GM12878 (cell line): ENCODE measurements around the gene COL9A2. TPM values are rescaled to one million over a fixed set of nuclear protein-coding genes. Genes with fewer than 3 reads are reported as not detected.

Experiments used
- CBX5 ChIP-seq: sonication (generic); IDR thresholded peaks from 2 replicates; pipeline ENCODE4 v1.6.1; 2016; ENCODE audit warnings: low read depth, moderate library complexity, mild to moderate bottlenecking, inconsistent platforms
- CEBPZ ChIP-seq: fragments of 150-350 bp; IDR thresholded peaks from 2 replicates; pipeline ENCODE4 v1.6.1; 2016; ENCODE audit warnings: low read depth, low read length
- ESRRA ChIP-seq: IDR thresholded peaks from 2 replicates; pipeline ENCODE4 v1.6.1; 2012; ENCODE audit warnings: mild to moderate bottlenecking, low read length, improper control_type of control experiment
- HDAC2 ChIP-seq: fragments of 200-600 bp; sonication (generic); IDR thresholded peaks from 2 replicates; pipeline ENCODE4 v1.6.1; 2017
- HDGF ChIP-seq: fragments of 450-650 bp; IDR thresholded peaks from 2 replicates; pipeline ENCODE4 v1.6.1; 2016; ENCODE audit warnings: antibody characterized with exemption
- IRF3 ChIP-seq: fragments of 450-650 bp; IDR thresholded peaks from 2 replicates; pipeline ENCODE4 v1.6.1; 2014; ENCODE audit warnings: mild to moderate bottlenecking
- MEF2A ChIP-seq: IDR thresholded peaks from 2 replicates; pipeline ENCODE4 v1.6.1; 2011; ENCODE audit warnings: low read depth, mild to moderate bottlenecking, low read length, moderate library complexity; ENCODE audit not compliant: insufficient read depth
- MTA3 ChIP-seq: IDR thresholded peaks from 2 replicates; pipeline ENCODE4 v1.6.1; 2012; ENCODE audit warnings: low read length, inconsistent platforms, borderline replicate concordance
- PKNOX1 ChIP-seq: fragments of 450-650 bp; IDR thresholded peaks from 2 replicates; pipeline ENCODE4 v1.6.1; 2016; ENCODE audit warnings: mild to moderate bottlenecking
- SIN3A ChIP-seq: IDR thresholded peaks from 2 replicates; pipeline ENCODE4 v1.6.1; 2012; ENCODE audit warnings: low read depth, low read length, improper control_type of control experiment
- SMAD1 ChIP-seq: fragments of 450-650 bp; IDR thresholded peaks from 2 replicates; pipeline ENCODE4 v1.6.1; 2018; ENCODE audit warnings: mild to moderate bottlenecking, low read depth; ENCODE audit not compliant: partially characterized antibody
- SMARCA5 ChIP-seq: fragments of 450-650 bp; IDR thresholded peaks from 2 replicates; pipeline ENCODE4 v1.6.1; 2017; ENCODE audit warnings: mild to moderate bottlenecking
- SRF ChIP-seq, 2 experiments: IDR thresholded peaks; 2 replicates each; pipeline ENCODE4 v1.6.1; 2011; ENCODE audit warnings: low read depth in 2 of 2, low read length in 2 of 2, mild to moderate bottlenecking in 1 of 2, moderate library complexity in 1 of 2
- SUZ12 ChIP-seq: fragments of 200-600 bp; sonication (generic); IDR thresholded peaks from one replicate; pipeline ENCODE4 v1.6.1; 2018; ENCODE audit warnings: antibody characterized with exemption, mild to moderate bottlenecking; ENCODE audit not compliant: unreplicated experiment
- ZBED1 ChIP-seq: IDR thresholded peaks from 2 replicates; pipeline ENCODE4 v1.6.1; 2016; ENCODE audit warnings: borderline replicate concordance
- ZBTB33 ChIP-seq: fragments of 450-650 bp; IDR thresholded peaks from 2 replicates; pipeline ENCODE4 v1.6.1; 2017; ENCODE audit warnings: mild to moderate bottlenecking
- ZBTB4 ChIP-seq: fragments of 450-650 bp; formaldehyde crosslinking; IDR thresholded peaks from 2 replicates; pipeline ENCODE4 v1.4.0; 2022; ENCODE audit warnings: mild to moderate bottlenecking, moderate library complexity
- ZNF207 ChIP-seq: fragments of 450-650 bp; IDR thresholded peaks from 2 replicates; pipeline ENCODE4 v1.6.1; 2014; ENCODE audit warnings: antibody characterized with exemption, mild to moderate bottlenecking, borderline replicate concordance
- ZNF217 ChIP-seq: fragments of 450-650 bp; IDR thresholded peaks from 2 replicates; pipeline ENCODE4 v1.6.1; 2017; ENCODE audit warnings: antibody characterized with exemption, mild to moderate bottlenecking
- ZSCAN29 ChIP-seq: fragments of 450-650 bp; IDR thresholded peaks from 2 replicates; pipeline ENCODE4 v1.6.1; 2017; ENCODE audit warnings: mild to moderate bottlenecking, moderate library complexity
- polyA plus RNA-seq, 11 experiments: library from polyadenylated mRNA; depleted of rRNA in 4 of 11; unstranded in 6 of 11; stranded (reverse) in 5 of 11; fragments of >200 nt; fragmentation: Nextera tagmentation in 4 of 11; fragmentation: Illumina TruSeq in 1 of 11; extraction: Ambion mirVana in 4 of 11; extraction: Trizol in 1 of 11; gene quantifications; 1 replicate in 1 of 11; 2 replicates in 10 of 11; pipeline versions ENCODE4 v1.2.1 to v1.2.3, GENCODE V29; 2011 to 2016; ENCODE audit warnings: inconsistent platforms in 2 of 11, missing spikeins in 2 of 11, low read depth in 1 of 11
- total RNA-seq, 4 experiments: library from RNA; depleted of rRNA in 3 of 4; stranded (reverse); fragments of >200 nt in 3 of 4; fragmentation: Illumina TruSeq in 1 of 4; extraction: Trizol in 1 of 4; gene quantifications; 2 replicates each; pipeline versions ENCODE4 v1.2.1 to v1.2.3, GENCODE V29; 2013 to 2021

Gene COL9A2
- total and polyA plus RNA-seq, 10 of the 15 experiments (the other 5 are each of a cell fraction or from before 2014, with no cell fraction given), result 3.1 to 63.3 (median 22.4) TPM

GRCh38 chr1:40312238-40313205 lies 4.6 kb downstream of the COL9A2 start (continued):
- TF ChIP-seq PKNOX1, result no peak
- TF ChIP-seq HDAC2, result no peak
- no peak for TF ChIP-seq ZSCAN29
- peak; percentile 49; the same call in 1 of the 2 replicates for TF ChIP-seq HDGF
- no peak for TF ChIP-seq IRF3
- no peak for TF ChIP-seq ESRRA
- TF ChIP-seq ZNF217, result no peak
- no peak for TF ChIP-seq SMARCA5
- no peak for TF ChIP-seq MEF2A
- TF ChIP-seq SUZ12, result no peak
- TF ChIP-seq MTA3, result peak; percentile 39; the same call in 1 of the 2 replicates
- TF ChIP-seq CEBPZ, result no peak
- no peak for TF ChIP-seq CBX5
- no peak for TF ChIP-seq SIN3A
- TF ChIP-seq SRF (IDR thresholded peaks at IDR 0.05; ENCODE audit: low read depth in 2 of 2, low read length in 2 of 2), result no peak
- TF ChIP-seq ZBTB33, result no peak
- no peak for TF ChIP-seq ZBTB4 (CRISPR knock-in tag)
- no peak for TF ChIP-seq ZBED1
- TF ChIP-seq ZNF207, result no peak
- peak; percentile 78 for TF ChIP-seq SMAD1
